GM13977 (cell line): Measurements from ENCODE around the gene RBM44.
A peak's percentile ranks its signal among the peaks of the same experiment; 100 is the strongest.
"Not testable (repeated sequence)": the region's sequence is repeated elsewhere in the genome, so short reads cannot be mapped to it uniquely, and the experiment has no call there.

Experiments
- DNase-seq: peaks from one replicate; pipeline ENCODE4 v3.0.0; 2012; ENCODE audit warnings: low spot score
- CTCF ChIP-seq: IDR thresholded peaks from 2 replicates; pipeline ENCODE4 v1.5.1; 2012; ENCODE audit warnings: mild to moderate bottlenecking, control low read depth; ENCODE audit not compliant: insufficient read depth; ENCODE audit errors: extremely low read depth, missing control alignments
- in situ Hi-C: fragments of 300-500 bp; cut with MboI; formaldehyde crosslinking; loops from one replicate; pipeline ENCODE4 v1.12.0; 2022; ENCODE audit warnings: low sequenced_read_pairs, low pct_unique_long_range_greater_than_20kb, mixed read lengths, inconsistent platforms; ENCODE audit not compliant: unreplicated experiment

Gene RBM44

GRCh38 chr2:237763812-237764211, 34.8 kb upstream of the RBM44 start:
- no peak for TF ChIP-seq CTCF
- in situ Hi-C loops: no loop called here
- DNase-seq: no peak

GRCh38 chr2:237765122-237765521, 33.5 kb upstream of the RBM44 start:
- DNase-seq, in situ Hi-C loops: not testable (repeated sequence)

- DNase-seq: no peak
- in situ Hi-C loops: no loop called here
- TF ChIP-seq CTCF: no peak
These were observed 32.7 kb upstream of the RBM44 start for GRCh38 chr2:237765875-237766274.

- no peak for DNase-seq
- in situ Hi-C loops: no loop called here
- TF ChIP-seq CTCF: no peak
These were observed 32.2 kb upstream of the RBM44 start for GRCh38 chr2:237766340-237766739.

GRCh38 chr2:237772513-237772912, 26.1 kb upstream of the RBM44 start:
- no peak for TF ChIP-seq CTCF
- no peak for DNase-seq
- in situ Hi-C loops: no loop called here

GRCh38 chr2:237773826-237774225, 24.8 kb upstream of the RBM44 start:
- in situ Hi-C loops: no loop called here
- TF ChIP-seq CTCF: no peak
- DNase-seq: no peak

GRCh38 chr2:237774811-237775553, 23.6 kb upstream of the RBM44 start:
- in situ Hi-C loops: no loop called here
- peak; percentile 70 for TF ChIP-seq CTCF
- DNase-seq: peak; percentile 66
